IMR-90 (cell line): Measurements from ENCODE around the gene GRIN1. TPM values are rescaled to one million over a fixed set of nuclear protein-coding genes. Genes with fewer than 3 reads are reported as not detected.

Experiments used
- ATAC-seq: fragments of 200-7000 bp; cut with Tn5 transposase; 2 replicates; pipeline ENCODE4 v1.9.1; 2020; ENCODE audit warnings: low read depth, mild to moderate bottlenecking, moderate library complexity
- BruUV-seq: library from RNA; stranded (reverse); fragments of 400-500 nt; replicated peaks from 2 replicates; lab custom pipeline; 2021; lab: Mats Ljungman, UMichigan
- CTCF ChIA-PET: fragments of 300-600 bp; formaldehyde crosslinking; extraction: SDS; loops from one replicate; lab custom pipeline; 2021; ENCODE audit warnings: antibody characterized with exemption; lab: Yijun Ruan, JAX
- POLR2A ChIA-PET: fragments of 300-600 bp; sonication (Branson Sonifier 250); formaldehyde crosslinking; loops from one replicate; lab custom pipeline; 2022; ENCODE audit warnings: antibody characterized with exemption; ENCODE audit not compliant: unreplicated experiment; lab: Charles Lee
- DNase-seq: peaks from one replicate; pipeline ENCODE4 v3.0.0; 2013
- H2AFZ ChIP-seq: replicated peaks from 2 replicates; pipeline ENCODE3; 2013; ENCODE audit warnings: low read length, mild to moderate bottlenecking; ENCODE audit not compliant: poor library complexity
- H2AK5ac ChIP-seq: 2 replicates; pipeline ENCODE4 v1.6.1; 2013; ENCODE audit warnings: low read depth, low read length, inconsistent platforms
- H2AK9ac ChIP-seq: replicated peaks from 2 replicates; pipeline ENCODE3; 2013; ENCODE audit warnings: mild to moderate bottlenecking, low read depth, low read length, moderate library complexity; ENCODE audit not compliant: poor library complexity
- H2BK120ac ChIP-seq: 2 replicates; pipeline ENCODE4 v1.6.1; 2013; ENCODE audit warnings: low read depth, low read length, inconsistent platforms
- H2BK15ac ChIP-seq: 3 replicates; pipeline ENCODE4 v1.6.1; 2013; ENCODE audit warnings: low read depth, low read length, inconsistent platforms
- H2BK20ac ChIP-seq: 2 replicates; pipeline ENCODE4 v1.6.1; 2013; ENCODE audit warnings: low read depth, mild to moderate bottlenecking, inconsistent platforms, low read length, moderate library complexity
- H2BK5ac ChIP-seq: 2 replicates; pipeline ENCODE4 v1.6.1; 2013; ENCODE audit warnings: mild to moderate bottlenecking, low read depth, low read length, inconsistent platforms; ENCODE audit not compliant: poor library complexity, severe bottlenecking
- H3K14ac ChIP-seq: replicated peaks from 2 replicates; pipeline ENCODE4 v1.6.1; 2013; ENCODE audit warnings: low read depth, low read length, inconsistent platforms
- H3K18ac ChIP-seq: 2 replicates; pipeline ENCODE4 v1.6.1; 2013; ENCODE audit warnings: low read depth, low read length, control low read depth
- H3K23ac ChIP-seq: 2 replicates; pipeline ENCODE4 v1.6.1; 2013; ENCODE audit warnings: low read depth, low read length, inconsistent platforms
- H3K27ac ChIP-seq: 2 replicates; pipeline ENCODE4 v1.5.1; 2013; ENCODE audit warnings: mild to moderate bottlenecking, control low read depth, low read length; ENCODE audit not compliant: insufficient read depth
- H3K27me3 ChIP-seq: 2 replicates; pipeline ENCODE4 v1.6.1; 2013; ENCODE audit warnings: low read length; ENCODE audit not compliant: control insufficient read depth, insufficient read depth
- H3K36me3 ChIP-seq: 2 replicates; pipeline ENCODE4 v1.6.1; 2013; ENCODE audit warnings: low read length, mixed read lengths; ENCODE audit not compliant: control insufficient read depth, insufficient read depth
- H3K4ac ChIP-seq: 2 replicates; pipeline ENCODE4 v1.6.1; 2013; ENCODE audit warnings: low read depth, low read length, inconsistent platforms
- H3K4me1 ChIP-seq: 2 replicates; pipeline ENCODE4 v1.6.1; 2013; ENCODE audit warnings: low read length, mixed read lengths; ENCODE audit not compliant: control insufficient read depth, insufficient read depth
- H3K4me2 ChIP-seq: 2 replicates; pipeline ENCODE4 v1.6.1; 2013; ENCODE audit warnings: low read depth, mild to moderate bottlenecking, control low read depth, low read length, moderate library complexity
- H3K4me3 ChIP-seq: 2 replicates; pipeline ENCODE4 v1.5.1; 2013; ENCODE audit warnings: low read depth, mild to moderate bottlenecking, control low read depth, low read length, moderate library complexity; ENCODE audit not compliant: insufficient read depth
- H3K56ac ChIP-seq: 2 replicates; pipeline ENCODE4 v1.6.1; 2013; ENCODE audit warnings: low read length, inconsistent platforms; ENCODE audit not compliant: insufficient read depth; ENCODE audit errors: extremely low read depth
- H3K79me1 ChIP-seq, 2 experiments: 2 replicates each; pipeline ENCODE4 v1.6.1; 2013; ENCODE audit warnings: low read length in 2 of 2, inconsistent platforms in 1 of 2, low read depth in 1 of 2
- H3K9ac ChIP-seq: 2 replicates; pipeline ENCODE4 v1.6.1; 2013; ENCODE audit warnings: low read depth, low read length, control low read depth
- H3K9me1 ChIP-seq: 2 replicates; pipeline ENCODE4 v1.6.1; 2013; ENCODE audit warnings: low read length, inconsistent platforms; ENCODE audit not compliant: insufficient read depth
- H3K9me3 ChIP-seq: 2 replicates; pipeline ENCODE4 v1.6.1; 2013; ENCODE audit warnings: low read length; ENCODE audit not compliant: control insufficient read depth, insufficient read depth
- H4K20me1 ChIP-seq: 2 replicates; pipeline ENCODE4 v1.6.1; 2013; ENCODE audit warnings: low read length, inconsistent platforms; ENCODE audit not compliant: insufficient read depth
- H4K5ac ChIP-seq: 2 replicates; pipeline ENCODE4 v1.6.1; 2013; ENCODE audit warnings: mild to moderate bottlenecking, low read depth, low read length, control low read depth
- H4K8ac ChIP-seq, 2 experiments: 2 replicates each; pipeline ENCODE4 v1.6.1; 2013; ENCODE audit warnings: low read depth in 2 of 2, low read length in 2 of 2, control low read depth in 1 of 2, inconsistent platforms in 1 of 2
- H4K91ac ChIP-seq: 2 replicates; pipeline ENCODE4 v1.6.1; 2013; ENCODE audit warnings: low read depth, low read length, inconsistent platforms; ENCODE audit not compliant: insufficient read depth
- CEBPB ChIP-seq: IDR thresholded peaks from 2 replicates; pipeline ENCODE4 v1.6.1; 2012; ENCODE audit warnings: low read depth, low read length, improper control_type of control experiment
- CHD1 ChIP-seq: IDR thresholded peaks from 2 replicates; pipeline ENCODE4 v1.6.1; 2012; ENCODE audit warnings: low read depth, low read length, improper control_type of control experiment
- ELK1 ChIP-seq: fragments of 150-350 bp; IDR thresholded peaks from 2 replicates; pipeline ENCODE4 v1.6.1; 2016; ENCODE audit warnings: low read depth, mild to moderate bottlenecking, low read length, moderate library complexity, borderline replicate concordance
- FOS ChIP-seq: fragments of 150-350 bp; IDR thresholded peaks from 2 replicates; pipeline ENCODE4 v1.6.1; 2016; ENCODE audit warnings: low read depth, low read length
- MAZ ChIP-seq: IDR thresholded peaks from 2 replicates; pipeline ENCODE4 v1.6.1; 2012; ENCODE audit warnings: low read depth, mild to moderate bottlenecking, low read length, improper control_type of control experiment, moderate library complexity, borderline replicate concordance
- MXI1 ChIP-seq: IDR thresholded peaks from 2 replicates; pipeline ENCODE4 v1.6.1; 2012; ENCODE audit warnings: low read depth, mild to moderate bottlenecking, low read length, moderate library complexity, borderline replicate concordance
- RAD21 ChIP-seq: IDR thresholded peaks from 2 replicates; pipeline ENCODE4 v1.6.1; 2012; ENCODE audit warnings: low read length, improper control_type of control experiment
- RFX5 ChIP-seq: IDR thresholded peaks from 2 replicates; pipeline ENCODE4 v1.8.0; 2012; ENCODE audit warnings: low read depth, mild to moderate bottlenecking, low read length, moderate library complexity
- USF2 ChIP-seq: fragments of 150-350 bp; IDR thresholded peaks from 2 replicates; pipeline ENCODE4 v1.6.1; 2017; ENCODE audit warnings: mild to moderate bottlenecking, antibody characterized with exemption, low read length, low read depth
- WGBS, 2 experiments: methylation state at CpG; one replicate each; pipeline versions ENCODE4 v1.1.5 to v1.1.7; 2013; ENCODE audit warnings: missing lambda C conversion rate in 2 of 2; ENCODE audit not compliant: insufficient read length in 1 of 2; ENCODE audit errors: extremely low coverage in 2 of 2; 5-methylcytosine and 5-hydroxymethylcytosine counted together
- dilution Hi-C: fragments of 300-500 bp; cut with HindIII; formaldehyde crosslinking; loops from one replicate; pipeline ENCODE4 v1.14.3; 2018; ENCODE audit warnings: low sequenced_read_pairs; ENCODE audit not compliant: unreplicated experiment
- in situ Hi-C: fragments of 300-500 bp; cut with MboI; formaldehyde crosslinking; loops from 3 replicates; pipeline ENCODE4 v1.14.3; 2019; ENCODE audit warnings: low sequenced_read_pairs, inconsistent platforms, mixed read lengths
- intact Hi-C: fragments of 100-400 bp; cut with micrococcal nuclease; formaldehyde crosslinking; loops from 2 replicates; pipeline ENCODE4 v1.10.0; 2022
- polyA plus RNA-seq, 3 experiments: library from polyadenylated mRNA; depleted of rRNA; stranded (reverse); fragments of >200 nt; gene quantifications; 2 replicates each; pipeline ENCODE4 v1.2.3, GENCODE V29; 2012; ENCODE audit warnings: low replicate concordance in 1 of 3
- total RNA-seq: library from RNA; depleted of rRNA; stranded (reverse); fragments of >200 nt; gene quantifications from 2 replicates; pipeline ENCODE4 v1.2.3, GENCODE V29; 2012

The GRIN1 gene
- total and polyA plus RNA-seq, 2 of the 4 experiments (the other 2 are of a cell fraction) = 0.09 TPM; not detected in 1

GRCh38 chr9:137167277-137167746 lies 28.4 kb downstream of the GRIN1 start:
- ChIA-PET CTCF (no interaction called here), POLR2A (no interaction called here)
- Histone ChIP-seq H2AK9ac (no peak overlapping the region), H2BK120ac (no peak overlapping the region), H4K91ac (no peak overlapping the region), H2AFZ (no peak overlapping the region), H3K9ac (no peak overlapping the region), H4K5ac (no peak overlapping the region), H2BK15ac (no peak overlapping the region), H4K8ac (no peak overlapping the region), H3K4me2 (no peak overlapping the region), H3K56ac (no peak overlapping the region), H3K27ac (no peak overlapping the region), H3K27me3 (peaks cover 91% of the 10 kb centered on the region), H2BK5ac (no peak overlapping the region), H3K79me1 (no peaks in the 10 kb centered on the region), H3K14ac (no peak overlapping the region), H2BK20ac (no peak overlapping the region), H3K9me3 (no peaks in the 10 kb centered on the region), H3K36me3 (no peaks in the 10 kb centered on the region), H3K18ac (no peak overlapping the region), H3K4me3 (no peak overlapping the region), H4K20me1 (no peaks in the 10 kb centered on the region), H3K23ac (no peak overlapping the region), H3K4me1 (peaks cover 4% of the 10 kb centered on the region; the same call in 1 of the 2 replicates), H2AK5ac (no peak overlapping the region), H3K9me1 (no peaks in the 10 kb centered on the region), H3K4ac (no peak overlapping the region)
- TF ChIP-seq CHD1 (no peak), FOS (no peak), CEBPB (no peak), USF2 (no peak), MAZ (no peak), ELK1 (no peak), RAD21 (no peak), MXI1 (no peak), RFX5 (no peak)
- in situ Hi-C loops = no loop called here
- dilution Hi-C loops = no loop called here
- BruUV-seq = no TSS peak
- ATAC-seq (no peak), DNase-seq (no peak)
- intact Hi-C loops = no loop called here
- WGBS, 2 experiments = no CpG with 5 or more reads among the region's 44 CpGs
